SIG-M5 treated with dmso at 0.1 percent for 504 hours (cell line): ENCODE results near the gene MRPL28.
"Not testable (repeated sequence)": the region's sequence is repeated elsewhere in the genome, so short reads cannot be mapped to it uniquely, and the experiment has no call there.

Experiments
- DNase-seq: peaks from one replicate; lab custom pipeline; 2025; ENCODE audit not compliant: unreplicated experiment; lab: John Stamatoyannopoulos, UW

The MRPL28 gene

DNA sequence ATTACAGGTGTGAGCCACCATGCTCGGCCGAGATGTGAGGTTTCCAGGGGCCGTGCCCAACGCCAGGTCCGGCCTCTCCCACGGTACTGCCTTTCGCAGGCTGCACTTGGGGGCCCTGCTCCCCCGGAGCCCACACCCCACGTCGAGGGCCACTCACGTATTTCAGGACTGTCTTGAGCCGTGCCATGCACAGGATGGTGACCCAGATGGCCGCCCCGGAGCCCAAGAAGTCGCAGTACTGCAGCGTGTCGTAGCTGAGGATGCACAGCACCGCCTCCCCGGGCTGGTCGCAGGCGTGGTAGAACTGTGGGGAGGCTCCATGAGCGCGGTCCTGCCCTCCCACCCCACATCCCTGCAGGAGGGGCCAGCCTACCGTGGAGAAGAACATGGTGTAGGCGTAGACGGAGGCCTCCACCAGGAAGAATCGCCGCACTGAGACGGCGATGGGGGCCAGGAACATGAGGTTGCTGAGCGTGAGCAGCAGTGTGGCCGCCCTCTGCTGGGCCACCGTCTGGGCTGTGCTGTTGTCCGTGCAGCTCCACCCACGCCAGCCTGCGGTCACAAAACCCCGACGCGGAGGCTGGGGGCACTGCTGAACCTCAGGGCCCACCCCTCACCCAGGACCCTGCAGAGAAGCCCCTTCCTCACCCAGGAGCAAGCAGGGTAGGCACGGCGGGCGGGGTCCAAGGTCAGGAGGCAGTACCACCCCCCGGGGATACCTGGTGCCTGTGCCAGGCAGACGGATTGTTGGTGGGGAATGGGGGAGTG lies 3.7 kb upstream of the MRPL28 start:
- no peak for DNase-seq

DNA sequence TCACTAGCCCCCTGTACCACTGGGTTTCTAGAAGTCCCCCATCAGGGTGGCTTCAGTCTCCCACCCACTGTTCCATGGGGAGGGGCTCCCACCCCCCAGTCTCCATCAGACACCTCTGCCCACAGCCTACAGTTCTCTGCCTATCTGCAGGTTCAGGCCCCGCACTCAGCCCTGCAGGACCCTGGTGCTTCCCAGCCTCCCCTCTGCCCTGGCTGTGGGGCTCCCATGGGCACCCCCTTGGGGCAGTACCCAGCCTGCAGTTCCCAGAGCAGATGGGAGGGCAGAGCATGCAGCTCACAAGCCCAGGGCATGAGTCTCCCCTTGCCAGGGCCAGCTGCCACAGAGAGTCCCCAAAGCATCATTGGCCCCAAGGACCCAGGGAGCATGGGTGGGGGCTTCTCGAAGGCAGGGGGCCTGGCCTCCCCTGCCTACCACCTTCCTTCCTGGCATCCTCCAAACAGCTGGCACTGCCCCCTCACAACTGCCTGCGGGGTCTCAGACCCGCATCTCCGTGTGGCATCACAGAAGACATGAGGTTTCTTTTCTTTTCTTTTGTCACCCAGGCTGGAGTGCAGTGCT lies 2.8 kb upstream of the MRPL28 start:
- no peak for DNase-seq

DNA sequence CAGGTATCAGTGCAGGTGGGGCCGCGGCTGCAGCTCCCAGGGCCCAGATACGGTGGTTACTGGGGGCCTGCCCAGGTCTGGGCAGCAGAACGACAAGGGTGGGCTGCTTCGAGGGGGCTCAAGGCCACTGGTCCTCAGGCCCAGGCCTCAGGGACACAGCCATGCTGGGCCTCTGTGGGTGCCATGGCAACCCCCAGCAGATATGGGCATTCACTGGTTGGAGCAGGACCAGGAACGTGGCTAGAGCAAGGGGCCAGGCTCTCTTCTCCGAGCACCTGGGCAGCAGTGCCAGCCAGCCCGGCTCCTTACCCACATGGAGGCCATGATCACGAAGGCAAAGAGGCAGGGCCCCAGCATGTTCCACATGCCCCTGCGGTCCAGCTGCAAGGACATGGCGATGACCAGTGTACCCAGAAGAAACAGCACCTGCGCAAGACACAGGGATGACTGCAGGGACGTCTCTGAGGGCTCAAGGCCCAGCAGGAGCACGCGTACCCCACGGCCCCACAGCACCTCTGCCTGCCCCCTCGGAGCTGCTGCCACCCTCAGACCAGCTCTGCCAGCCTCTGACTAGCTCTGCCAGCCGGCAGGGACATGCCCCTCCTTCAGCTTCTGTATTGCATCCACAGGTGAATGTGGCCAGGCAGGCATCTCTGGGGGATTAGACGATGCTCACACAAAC lies 2.1 kb upstream of the MRPL28 start:
- DNase-seq = no peak

DNA sequence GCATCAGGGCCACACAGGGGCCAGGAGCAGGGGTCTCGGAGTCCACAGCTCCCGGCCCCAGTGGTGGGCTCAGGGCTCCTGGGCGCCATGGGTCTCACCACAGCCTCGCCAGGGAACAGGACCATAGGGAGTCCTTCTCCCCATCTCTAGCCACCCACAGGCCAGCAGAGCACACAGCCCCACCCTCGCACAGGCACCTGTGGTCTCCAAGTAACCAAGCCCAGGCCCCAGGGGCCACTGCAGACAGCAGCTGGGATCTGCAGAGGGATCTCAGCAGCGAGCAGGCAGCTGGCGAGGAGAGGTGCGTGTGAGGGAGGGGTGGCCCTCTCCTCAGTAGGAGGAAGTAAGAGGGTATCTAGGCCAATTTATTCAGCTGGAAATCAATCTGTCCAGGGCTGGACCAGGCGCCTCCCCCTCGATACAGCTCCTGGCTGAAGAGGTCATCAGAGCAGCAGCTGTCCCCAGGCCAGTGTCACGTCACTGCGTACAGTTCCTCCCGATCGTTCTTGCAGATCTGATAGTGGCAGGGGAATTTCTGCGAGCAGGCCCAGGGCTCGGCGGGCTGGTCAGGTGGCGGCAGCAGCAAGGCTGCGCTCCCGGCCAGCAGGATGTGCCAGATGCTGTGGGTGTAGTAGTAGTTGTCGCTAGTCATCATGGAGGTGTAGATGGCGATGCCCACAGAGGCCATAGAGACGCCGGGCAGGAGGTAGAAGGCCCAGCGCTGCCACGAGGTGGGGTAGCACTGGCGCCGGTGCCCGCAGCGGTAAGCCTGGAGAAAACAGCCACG lies 1.4 kb upstream of the MRPL28 start:
- no peak for DNase-seq

DNA sequence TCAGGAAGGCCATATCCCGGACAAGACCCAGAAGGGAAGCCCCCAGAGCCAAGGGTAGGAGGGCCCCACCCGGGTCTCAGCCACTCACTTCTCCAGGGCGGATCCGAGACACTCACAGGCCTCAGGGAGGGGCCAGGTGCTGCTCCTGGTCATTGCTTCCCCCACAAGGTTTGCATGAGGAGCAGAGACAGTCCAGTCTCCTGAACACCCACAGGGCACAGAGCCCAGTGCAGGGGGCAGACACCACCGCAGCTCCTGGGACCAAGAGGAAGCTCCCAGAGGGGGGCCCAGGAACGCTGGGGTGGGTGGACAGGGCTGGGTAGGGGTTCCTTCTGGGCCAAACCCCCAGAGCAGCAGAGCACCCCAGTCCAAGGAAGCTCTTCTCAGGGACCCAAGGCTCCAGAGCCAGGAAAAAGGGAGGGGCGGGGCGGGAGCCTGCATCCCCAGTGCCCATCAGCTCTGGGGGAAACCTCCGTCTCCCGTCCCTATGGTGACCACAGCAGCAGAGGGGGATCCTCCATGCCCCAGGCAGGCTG lies 709 bp upstream of the MRPL28 start:
- no peak for DNase-seq

DNA sequence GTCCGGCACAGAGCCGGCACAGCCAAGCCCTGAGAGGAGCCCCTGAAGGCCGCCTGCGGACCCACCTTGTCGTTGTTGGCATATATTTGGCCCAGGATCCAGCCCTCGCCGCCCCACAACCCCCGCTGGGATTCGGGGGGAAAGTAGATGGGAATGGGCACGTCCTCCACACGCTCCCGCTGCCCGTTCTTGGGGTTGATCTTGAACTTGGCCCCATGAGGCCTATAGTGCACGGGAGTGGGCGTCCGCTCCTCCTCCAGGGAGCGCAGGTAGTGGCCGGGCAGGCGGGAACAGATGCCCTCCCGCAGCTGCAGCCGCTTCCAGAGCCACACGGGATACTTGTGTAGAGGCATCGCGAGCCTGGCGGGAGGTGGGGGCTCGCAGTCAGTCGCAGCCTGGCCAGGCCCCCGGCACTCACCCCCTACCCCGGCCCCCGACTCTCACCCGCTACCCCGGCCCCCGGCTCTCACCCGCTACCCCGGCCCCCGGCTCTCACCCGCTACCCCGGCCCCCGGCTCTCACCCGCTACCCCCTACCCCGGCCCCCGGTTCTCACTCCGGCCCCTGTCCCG lies 387 bp downstream of the MRPL28 start:
- DNase-seq = no peak

DNA sequence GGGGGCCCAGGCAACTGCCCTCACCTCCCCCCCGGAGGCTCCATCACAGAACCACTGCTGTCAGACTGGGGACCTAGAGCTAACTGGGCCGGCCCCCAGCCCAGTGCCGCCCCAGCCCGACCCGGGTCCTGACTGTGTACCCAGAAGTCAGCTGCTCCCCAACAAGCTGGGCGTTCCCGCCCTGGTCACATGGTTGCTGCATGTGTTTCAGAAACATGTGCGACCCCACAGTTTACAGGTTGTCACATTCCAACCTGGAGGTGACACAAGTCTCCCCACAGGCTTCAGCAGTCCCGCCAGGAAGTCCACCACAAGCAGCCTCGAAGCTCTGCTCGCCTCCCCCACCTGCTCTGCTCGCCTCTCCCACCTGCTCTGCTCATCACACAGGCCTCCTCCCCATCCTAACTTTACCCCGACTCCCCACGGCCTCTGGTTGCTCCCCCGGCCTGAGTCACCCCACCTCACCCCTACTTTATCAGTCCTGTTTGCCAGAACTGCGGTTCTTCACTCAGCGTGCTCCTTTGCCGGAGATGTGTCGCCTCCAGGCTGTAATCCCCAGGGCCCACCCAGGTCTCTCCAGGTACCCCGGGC lies 968 bp downstream of the MRPL28 start:
- DNase-seq = no peak

DNA sequence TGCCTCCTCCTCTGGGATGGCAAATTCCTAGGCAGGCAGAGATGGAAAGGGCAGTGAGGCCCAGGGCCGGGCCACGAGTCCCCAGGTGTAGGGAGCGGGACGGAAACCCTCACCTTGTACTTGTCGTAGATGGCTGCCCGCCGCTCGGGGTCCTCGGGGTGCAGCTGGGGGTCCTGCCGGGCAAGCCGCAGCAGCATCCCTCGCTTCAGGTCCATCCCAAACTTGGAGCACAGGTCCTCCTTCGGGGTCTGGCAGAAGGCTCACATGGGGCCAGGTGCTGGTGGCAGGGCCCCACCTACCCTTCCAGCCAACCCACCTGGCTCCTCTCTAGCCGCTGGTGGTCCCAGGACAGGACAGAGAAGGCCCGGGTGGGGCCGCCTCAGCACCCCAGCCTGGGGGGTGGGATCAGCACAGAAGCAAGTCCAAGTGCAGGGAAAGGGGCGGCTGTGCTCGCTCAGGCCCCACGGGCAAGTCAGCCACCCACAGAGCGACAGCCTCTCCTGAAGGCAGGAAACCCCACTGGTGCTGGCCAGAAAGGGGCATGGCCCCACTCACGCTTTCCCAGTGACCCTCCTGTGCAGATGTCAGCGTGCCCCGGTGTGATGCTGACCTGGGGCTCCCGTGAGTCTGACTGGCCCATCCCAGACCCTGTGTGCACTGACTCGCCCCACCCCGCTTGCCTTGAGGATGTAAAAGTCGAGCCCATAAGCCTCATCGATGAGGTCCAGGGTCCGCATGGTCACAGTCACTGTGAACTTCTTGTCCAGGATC lies 1.8 kb downstream of the MRPL28 start:
- DNase-seq = no peak

DNA sequence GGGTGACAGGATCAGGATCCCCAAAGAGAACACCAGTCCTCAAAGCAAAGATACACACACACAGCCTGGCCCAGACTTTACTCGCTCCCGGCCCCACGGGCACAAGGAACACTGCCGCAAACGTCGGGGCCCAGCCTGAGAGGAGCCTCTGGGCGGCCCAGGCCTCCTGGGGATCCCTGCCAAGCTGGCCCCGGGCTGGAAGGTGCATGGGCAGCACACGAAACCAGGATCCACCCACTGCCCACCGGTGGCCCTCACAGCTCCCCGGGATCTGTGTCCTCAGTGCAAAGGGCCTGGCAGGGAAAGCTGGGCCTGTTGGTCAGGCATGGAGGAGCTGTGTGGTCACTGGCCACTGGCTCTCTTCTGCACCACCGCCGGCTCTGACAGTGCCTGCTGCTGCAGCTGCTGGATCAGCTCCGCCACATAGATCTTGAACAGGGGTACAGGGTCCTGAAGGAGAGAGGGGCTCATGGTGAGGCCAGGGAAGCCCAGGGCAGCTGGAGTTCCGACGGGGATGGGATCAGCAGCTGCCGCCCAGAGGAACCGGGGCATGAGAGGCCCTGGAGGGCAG lies 2.9 kb downstream of the MRPL28 start:
- DNase-seq = no peak

DNA sequence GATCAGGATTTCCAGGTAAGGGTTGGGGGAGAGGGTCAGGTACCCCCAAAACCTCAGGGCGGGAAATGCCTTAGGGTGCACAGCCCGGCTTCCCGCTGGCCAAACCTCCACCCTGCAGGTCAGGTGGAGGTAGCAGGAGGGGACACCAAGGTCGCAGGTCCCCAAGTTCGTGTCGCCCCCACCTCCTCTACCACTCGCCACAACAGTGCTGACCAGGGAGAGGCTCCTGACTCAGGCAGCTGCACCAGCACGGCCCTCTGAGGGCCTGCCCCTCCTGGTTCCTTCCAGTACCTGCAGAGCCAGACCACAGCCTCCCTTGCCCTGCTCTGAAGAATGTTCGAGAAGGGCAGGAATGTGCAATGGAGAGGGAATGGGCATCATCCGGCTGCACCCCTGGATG lies 3.9 kb downstream of the MRPL28 start:
- no peak for DNase-seq

DNA sequence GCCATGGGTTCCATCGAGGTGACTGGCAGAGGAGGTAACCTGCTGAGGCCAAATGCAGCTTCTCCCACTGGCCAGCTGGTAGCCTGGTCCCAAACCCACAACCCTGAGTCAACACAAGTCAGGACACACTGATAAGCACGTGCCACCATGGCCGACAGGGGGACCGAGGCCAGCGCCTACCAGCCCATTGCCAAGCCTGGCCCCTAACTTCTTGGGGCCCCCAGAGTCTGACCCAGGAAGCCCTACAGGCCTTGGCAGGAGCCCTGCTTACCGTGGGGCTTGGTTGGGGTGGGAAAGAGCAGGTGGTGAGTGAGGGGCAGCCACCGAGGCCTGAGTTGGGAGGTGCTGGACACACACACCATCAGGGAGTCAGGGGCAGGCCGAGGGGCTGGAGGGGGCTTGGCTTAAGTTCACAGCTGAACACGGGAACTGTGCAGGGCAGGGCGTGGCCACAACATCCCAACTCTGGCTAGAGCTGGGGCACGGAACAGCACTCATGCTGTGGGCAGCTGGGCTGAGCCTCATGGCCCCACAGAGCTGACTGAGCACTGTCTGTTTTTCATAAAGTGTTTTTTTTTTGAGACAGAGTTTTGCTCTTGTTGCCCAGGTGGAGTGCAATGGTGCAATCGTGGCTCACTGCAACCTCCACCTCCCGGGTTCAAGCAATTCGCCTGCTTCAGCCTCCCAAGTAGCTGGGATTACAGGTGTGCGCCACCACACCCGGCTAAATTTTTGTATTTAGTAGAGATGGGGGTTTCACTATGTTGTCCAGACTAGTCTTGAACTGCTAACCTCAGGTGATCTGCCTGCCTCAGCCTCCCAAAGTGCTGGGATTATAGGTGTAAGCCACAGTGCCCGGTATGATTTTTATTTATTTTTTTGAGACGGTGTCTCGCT lies 5.5 kb downstream of the MRPL28 start:
- no peak for DNase-seq

DNA sequence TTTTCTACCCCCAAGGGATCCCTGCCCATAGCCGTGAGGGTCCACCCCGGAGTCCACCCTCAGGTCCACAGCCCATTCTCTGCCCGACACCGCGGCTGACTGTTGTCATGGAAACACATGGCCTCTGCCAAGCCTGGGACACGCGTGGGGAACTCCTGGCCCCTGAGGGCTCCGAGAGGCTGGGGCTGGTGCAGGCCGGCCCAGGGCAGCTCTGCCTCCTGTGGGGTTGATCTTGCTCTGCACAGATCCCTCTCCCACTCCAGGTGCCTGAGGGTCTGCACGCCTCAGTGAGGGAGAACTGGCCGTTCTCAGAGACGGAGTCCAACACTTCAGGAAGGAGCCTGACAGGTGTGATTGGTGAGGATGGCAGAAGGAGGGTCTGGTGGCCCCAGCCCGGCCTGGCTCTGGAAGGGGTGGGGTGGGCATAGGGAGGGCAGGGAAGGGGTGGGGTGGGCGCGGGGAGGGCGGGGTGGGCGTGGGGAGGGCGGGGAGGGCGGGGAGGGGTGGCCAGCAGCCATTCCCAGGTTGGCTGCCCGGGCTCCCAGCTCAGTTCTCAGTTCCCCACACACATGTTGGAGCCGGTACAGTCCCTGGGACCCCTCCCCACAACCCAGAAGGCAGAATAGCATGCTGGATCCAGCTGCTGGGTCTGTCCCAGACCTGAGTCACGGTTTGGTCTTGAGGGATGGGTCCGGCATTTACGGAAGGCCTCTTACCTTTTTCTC lies 6.4 kb downstream of the MRPL28 start:
- DNase-seq = no peak

DNA sequence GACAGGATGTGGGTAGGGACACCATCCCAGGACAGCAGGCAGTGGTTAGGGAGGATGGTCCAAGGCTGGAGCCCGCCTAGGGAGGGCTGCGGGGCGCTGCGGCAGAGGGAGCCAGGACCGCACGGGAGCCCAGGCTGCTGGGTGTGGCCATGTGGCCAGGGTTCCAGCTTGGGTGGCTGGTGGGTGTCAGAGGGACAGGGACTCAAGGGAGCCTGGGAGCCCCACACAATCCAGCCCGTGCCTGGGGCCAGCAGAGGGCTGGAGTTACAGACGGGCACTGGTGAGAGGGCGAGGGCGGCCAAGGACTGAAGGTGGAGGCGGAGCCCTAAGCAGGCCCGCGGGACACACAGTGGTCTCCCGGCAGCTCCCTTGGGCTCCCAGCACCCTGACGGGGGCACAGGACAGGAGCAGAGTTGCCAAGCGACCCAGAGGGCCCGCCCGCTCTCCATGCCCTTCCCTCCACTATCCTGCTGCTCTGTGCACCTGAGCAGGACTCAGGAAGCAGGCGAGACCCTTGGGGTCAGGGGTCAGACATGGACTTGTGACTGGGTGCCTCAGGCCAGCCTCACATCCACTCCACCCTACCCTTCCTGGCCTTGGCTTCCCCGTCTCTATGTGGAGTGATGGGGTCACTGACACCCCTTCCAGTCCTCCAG lies 7.1 kb downstream of the MRPL28 start:
- no peak for DNase-seq

DNA sequence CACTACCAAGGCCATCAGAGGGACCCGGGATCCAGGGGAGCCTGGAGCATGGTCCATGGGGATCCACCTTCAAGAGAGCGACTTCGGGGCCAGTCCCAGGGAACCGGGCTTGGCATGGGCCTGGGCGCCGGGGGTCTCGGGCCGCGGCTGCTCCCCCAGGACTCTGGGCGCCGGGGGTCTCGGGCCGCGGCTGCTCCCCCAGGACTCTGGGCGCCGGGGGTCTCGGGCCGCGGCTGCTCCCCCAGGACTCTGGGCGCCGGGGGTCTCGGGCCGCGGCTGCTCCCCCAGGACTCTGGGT lies 7.7 kb downstream of the MRPL28 start:
- not testable (repeated sequence) for DNase-seq

DNA sequence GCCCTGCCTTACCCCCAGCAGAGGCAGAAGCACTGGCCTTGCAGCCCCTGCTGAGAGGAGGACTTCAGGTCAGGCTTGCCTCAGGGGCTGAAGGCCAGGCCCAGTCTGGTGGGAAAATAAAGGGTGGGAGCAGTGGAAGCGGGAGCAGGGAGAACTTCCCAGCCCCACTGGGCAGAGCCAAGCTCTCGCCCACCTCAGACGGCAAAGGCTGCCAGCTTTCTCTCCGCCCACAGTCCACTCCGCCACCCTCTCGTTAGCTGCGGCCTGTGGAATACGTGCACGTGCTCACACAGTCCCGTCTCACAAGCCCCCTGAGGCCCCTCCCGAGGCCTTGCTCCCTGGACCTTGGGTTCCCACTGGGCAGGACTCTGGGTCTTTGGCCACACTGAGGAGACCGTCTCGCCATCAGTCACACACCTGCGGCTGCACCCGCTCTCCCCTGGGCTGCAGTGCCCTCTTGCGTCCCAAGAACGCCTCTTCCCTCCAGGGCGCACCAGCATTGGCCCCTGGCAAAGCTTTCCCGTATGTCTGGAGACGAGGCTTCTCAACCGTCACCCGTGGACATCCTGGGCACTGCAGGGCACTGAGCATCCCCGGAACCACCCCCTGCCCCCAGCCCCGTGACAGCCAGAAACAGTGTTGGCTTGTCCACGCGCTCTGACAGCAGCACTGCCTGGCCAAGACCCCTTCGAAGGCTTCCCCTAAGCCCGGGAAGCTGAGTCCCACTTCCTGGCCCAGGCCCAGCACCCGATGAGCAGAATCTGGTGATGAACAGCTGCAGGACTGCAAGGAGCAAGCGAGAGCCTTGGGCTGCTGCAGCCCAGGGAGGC lies 8.3 kb downstream of the MRPL28 start:
- DNase-seq = peak; percentile 72

DNA sequence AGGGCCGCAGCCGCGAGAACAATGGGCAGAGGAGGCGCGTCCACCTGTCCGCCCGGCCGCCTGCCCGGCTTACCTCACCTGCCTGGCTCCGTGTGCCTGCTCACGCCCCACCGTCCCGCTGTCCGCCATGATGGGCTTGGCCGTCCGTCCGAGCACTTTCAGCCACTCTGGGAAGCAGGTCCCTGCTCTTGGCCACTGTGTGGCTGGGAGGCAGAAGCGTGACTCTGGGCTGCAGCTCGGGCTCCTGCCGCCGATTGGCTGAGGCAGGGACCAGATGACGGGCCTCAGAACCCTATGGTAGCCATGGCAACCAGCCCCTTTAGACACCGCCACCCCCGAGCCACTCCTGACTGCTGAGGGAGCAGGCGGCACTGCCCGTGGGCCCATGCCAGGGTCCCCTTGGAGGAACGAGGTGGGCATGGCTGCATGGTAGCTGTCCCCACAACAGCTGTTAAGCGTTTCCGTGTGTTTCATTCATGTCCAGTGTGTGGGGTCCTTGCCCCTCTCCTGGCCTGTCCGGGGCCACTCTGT lies 8.9 kb downstream of the MRPL28 start:
- no peak for DNase-seq
